Liver (tissue), 9 donors: ENCODE measurements around the gene AK3. TPM values are rescaled to one million over a fixed set of nuclear protein-coding genes. Genes with fewer than 3 reads are reported as not detected.

Source experiments
- DNase-seq: peaks from one replicate; pipeline ENCODE4 v3.0.0-alpha.2; 2017; ENCODE audit warnings: low spot score
- H3K27ac ChIP-seq, 2 donors: one replicate each; pipeline ENCODE4 v1.7.0; 2013; ENCODE audit warnings: inconsistent platforms in 2 of 2, low read length in 2 of 2, control low read depth in 1 of 2, low read depth in 1 of 2, mild to moderate bottlenecking in 1 of 2
- H3K27me3 ChIP-seq, 4 donors: one replicate each; pipeline versions ENCODE4 v1.6.1 to v1.7.0; 2013; ENCODE audit warnings: low read length in 3 of 4, inconsistent platforms in 1 of 4, mild to moderate bottlenecking in 1 of 4, moderate library complexity in 1 of 4; ENCODE audit not compliant: control insufficient read depth in 4 of 4, insufficient read depth in 4 of 4
- H3K36me3 ChIP-seq, 4 donors: one replicate each; pipeline versions ENCODE4 v1.6.1 to v1.7.0; 2013; ENCODE audit warnings: low read length in 3 of 4, mild to moderate bottlenecking in 3 of 4, low read depth in 1 of 4, moderate library complexity in 1 of 4; ENCODE audit not compliant: control insufficient read depth in 4 of 4, insufficient read depth in 3 of 4
- H3K4me1 ChIP-seq, 4 donors: one replicate each; pipeline versions ENCODE4 v1.6.1 to v1.7.0; 2013; ENCODE audit warnings: low read length in 3 of 4, mild to moderate bottlenecking in 3 of 4, moderate library complexity in 1 of 4; ENCODE audit not compliant: control insufficient read depth in 4 of 4, insufficient read depth in 4 of 4
- H3K4me3 ChIP-seq, 3 donors: one replicate each; pipeline versions ENCODE4 v1.6.1 to v1.7.0; 2013; ENCODE audit warnings: low read length in 3 of 3, control low read depth in 1 of 3, low read depth in 1 of 3, mild to moderate bottlenecking in 1 of 3
- H3K9ac ChIP-seq, 2 donors: one replicate each; pipeline ENCODE4 v1.7.0; 2013; ENCODE audit warnings: low read length in 2 of 2, mild to moderate bottlenecking in 2 of 2, moderate library complexity in 2 of 2, control low read depth in 1 of 2, low read depth in 1 of 2
- H3K9me3 ChIP-seq, 4 donors: one replicate each; pipeline versions ENCODE4 v1.6.1 to v1.7.0; 2013; ENCODE audit warnings: low read length in 3 of 4; ENCODE audit not compliant: control insufficient read depth in 4 of 4
- EGR1 ChIP-seq, 2 donors: IDR thresholded peaks; 2 replicates each; pipeline ENCODE4 v1.6.1; 2016 to 2018; ENCODE audit warnings: antibody characterized with exemption in 2 of 2, low read depth in 2 of 2
- FOXA1 ChIP-seq: IDR thresholded peaks from 2 replicates; pipeline ENCODE4 v1.6.1; 2016; ENCODE audit warnings: antibody characterized with exemption
- FOXA2 ChIP-seq: IDR thresholded peaks from 2 replicates; pipeline ENCODE4 v1.6.1; 2016; ENCODE audit warnings: antibody characterized with exemption
- GABPA ChIP-seq, 2 donors: IDR thresholded peaks in 1 of 2; conservative IDR thresholded peaks in 1 of 2; 2 replicates each; pipeline ENCODE4 v1.6.1; 2016; ENCODE audit warnings: antibody characterized with exemption in 2 of 2, mild to moderate bottlenecking in 1 of 2, moderate library complexity in 1 of 2
- HNF4A ChIP-seq, 2 donors: conservative IDR thresholded peaks; 2 replicates each; pipeline ENCODE4 v1.6.1; 2016; ENCODE audit warnings: antibody characterized with exemption in 2 of 2, mild to moderate bottlenecking in 2 of 2
- HNF4G ChIP-seq: IDR thresholded peaks from 2 replicates; pipeline ENCODE4 v1.6.1; 2016; ENCODE audit warnings: antibody characterized with exemption
- JUND ChIP-seq, 2 donors: IDR thresholded peaks; 2 replicates each; pipeline ENCODE4 v1.6.1; 2016; ENCODE audit warnings: antibody characterized with exemption in 2 of 2
- MAX ChIP-seq: IDR thresholded peaks from 2 replicates; pipeline ENCODE4 v1.6.1; 2016; ENCODE audit warnings: antibody characterized with exemption
- NR2F2 ChIP-seq: IDR thresholded peaks from 2 replicates; pipeline ENCODE4 v1.6.1; 2016; ENCODE audit warnings: antibody characterized with exemption
- RAD21 ChIP-seq, 2 donors: IDR thresholded peaks; 2 replicates each; pipeline ENCODE4 v1.6.1; 2016; ENCODE audit warnings: antibody characterized with exemption in 2 of 2, mild to moderate bottlenecking in 2 of 2
- RXRA ChIP-seq, 2 donors: IDR thresholded peaks; 2 replicates each; pipeline ENCODE4 v1.6.1; 2017 to 2018; ENCODE audit warnings: antibody characterized with exemption in 2 of 2, mild to moderate bottlenecking in 1 of 2
- SP1 ChIP-seq: IDR thresholded peaks from 2 replicates; pipeline ENCODE4 v1.6.1; 2018; ENCODE audit warnings: antibody characterized with exemption, mild to moderate bottlenecking
- TAF1 ChIP-seq: conservative IDR thresholded peaks from 2 replicates; pipeline ENCODE4 v1.6.1; 2016; ENCODE audit warnings: antibody characterized with exemption, mild to moderate bottlenecking
- YY1 ChIP-seq: IDR thresholded peaks from 2 replicates; pipeline ENCODE4 v1.6.1; 2016; ENCODE audit warnings: antibody characterized with exemption, mild to moderate bottlenecking
- ZBTB33 ChIP-seq: IDR thresholded peaks from 2 replicates; pipeline ENCODE4 v1.6.1; 2016; ENCODE audit warnings: antibody characterized with exemption
- WGBS: extraction: QIAGEN DNeasy Blood & Tissue Kit; methylation state at CpG from one replicate; pipeline ENCODE4 v1.1.7; 2013; 5-methylcytosine and 5-hydroxymethylcytosine counted together
- polyA plus RNA-seq, 2 donors: library from polyadenylated mRNA; stranded (reverse) in 1 of 2; unstranded in 1 of 2; fragments of 200-250 nt in 1 of 2; fragments of >200 nt in 1 of 2; fragmentation: Nextera tagmentation in 1 of 2; extraction: Ambion mirVana in 1 of 2; gene quantifications; one replicate each; pipeline versions ENCODE4 v1.2.1 to v1.2.3, GENCODE V29; 2013 to 2015
- total RNA-seq, 2 donors: library from RNA; depleted of rRNA; stranded (reverse); fragments of >200 nt; gene quantifications; one replicate each; pipeline ENCODE4 v1.2.3, GENCODE V29; 2014
- TF ChIP-seq, protein P1 (sequence below): IDR thresholded peaks from 2 replicates; pipeline ENCODE4 v1.6.1; 2016; ENCODE audit warnings: antibody characterized with exemption
- TF ChIP-seq, protein P2 (sequence below): IDR thresholded peaks from 2 replicates; pipeline ENCODE4 v1.6.1; 2016; ENCODE audit warnings: antibody characterized with exemption, mild to moderate bottlenecking
- TF ChIP-seq, protein P3 (sequence below): fragments of 150-350 bp; IDR thresholded peaks from 2 replicates; pipeline ENCODE4 v1.5.1; 2017; ENCODE audit warnings: improper control_type of control experiment, low read depth, low read length; ENCODE audit not compliant: missing input control
- donor health status: healthy.
- donor health status: healthy.
- donor health status: healthy.
- donor health status: healthy.
- donor health status: healthy.

AK3 gene
- total and polyA plus RNA-seq, 4 donors: 70.6 to 181 (median 101) TPM

DNA sequence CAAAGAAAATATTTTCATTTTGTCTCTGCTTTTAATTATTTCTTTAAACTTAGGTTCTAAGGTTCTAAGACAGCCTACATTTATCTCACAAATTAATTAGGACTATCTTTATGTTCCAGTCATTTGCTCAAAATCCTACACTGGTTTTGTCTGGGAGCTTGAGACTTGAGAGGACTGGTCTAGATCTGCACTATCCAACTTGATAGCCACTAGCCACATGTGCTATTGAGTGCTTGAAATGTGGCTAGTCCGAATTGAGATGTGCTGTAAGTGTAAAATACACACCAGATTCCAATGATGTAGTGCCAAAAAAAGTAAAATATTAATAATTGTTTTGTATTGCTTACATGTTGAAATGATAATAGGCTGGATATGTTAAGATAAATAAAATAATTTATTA, 54.4 kb downstream of the AK3 start:
- no peak for TF ChIP-seq FOXA1
- TF ChIP-seq HNF4G: no peak
- TF ChIP-seq YY1: no peak
- no peak for TF ChIP-seq NR2F2
- TF ChIP-seq RXRA (IDR thresholded peaks at IDR 0.05): no peak
- TF ChIP-seq, protein P1, sequence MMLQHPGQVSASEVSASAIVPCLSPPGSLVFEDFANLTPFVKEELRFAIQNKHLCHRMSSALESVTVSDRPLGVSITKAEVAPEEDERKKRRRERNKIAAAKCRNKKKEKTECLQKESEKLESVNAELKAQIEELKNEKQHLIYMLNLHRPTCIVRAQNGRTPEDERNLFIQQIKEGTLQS: no peak
- TF ChIP-seq JUND (IDR thresholded peaks at IDR 0.05): no peak
- no peak for TF ChIP-seq RAD21 (IDR thresholded peaks at IDR 0.05)
- TF ChIP-seq, protein P2, sequence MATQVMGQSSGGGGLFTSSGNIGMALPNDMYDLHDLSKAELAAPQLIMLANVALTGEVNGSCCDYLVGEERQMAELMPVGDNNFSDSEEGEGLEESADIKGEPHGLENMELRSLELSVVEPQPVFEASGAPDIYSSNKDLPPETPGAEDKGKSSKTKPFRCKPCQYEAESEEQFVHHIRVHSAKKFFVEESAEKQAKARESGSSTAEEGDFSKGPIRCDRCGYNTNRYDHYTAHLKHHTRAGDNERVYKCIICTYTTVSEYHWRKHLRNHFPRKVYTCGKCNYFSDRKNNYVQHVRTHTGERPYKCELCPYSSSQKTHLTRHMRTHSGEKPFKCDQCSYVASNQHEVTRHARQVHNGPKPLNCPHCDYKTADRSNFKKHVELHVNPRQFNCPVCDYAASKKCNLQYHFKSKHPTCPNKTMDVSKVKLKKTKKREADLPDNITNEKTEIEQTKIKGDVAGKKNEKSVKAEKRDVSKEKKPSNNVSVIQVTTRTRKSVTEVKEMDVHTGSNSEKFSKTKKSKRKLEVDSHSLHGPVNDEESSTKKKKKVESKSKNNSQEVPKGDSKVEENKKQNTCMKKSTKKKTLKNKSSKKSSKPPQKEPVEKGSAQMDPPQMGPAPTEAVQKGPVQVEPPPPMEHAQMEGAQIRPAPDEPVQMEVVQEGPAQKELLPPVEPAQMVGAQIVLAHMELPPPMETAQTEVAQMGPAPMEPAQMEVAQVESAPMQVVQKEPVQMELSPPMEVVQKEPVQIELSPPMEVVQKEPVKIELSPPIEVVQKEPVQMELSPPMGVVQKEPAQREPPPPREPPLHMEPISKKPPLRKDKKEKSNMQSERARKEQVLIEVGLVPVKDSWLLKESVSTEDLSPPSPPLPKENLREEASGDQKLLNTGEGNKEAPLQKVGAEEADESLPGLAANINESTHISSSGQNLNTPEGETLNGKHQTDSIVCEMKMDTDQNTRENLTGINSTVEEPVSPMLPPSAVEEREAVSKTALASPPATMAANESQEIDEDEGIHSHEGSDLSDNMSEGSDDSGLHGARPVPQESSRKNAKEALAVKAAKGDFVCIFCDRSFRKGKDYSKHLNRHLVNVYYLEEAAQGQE: no peak
- TF ChIP-seq FOXA2: no peak
- no peak for TF ChIP-seq TAF1
- no peak for TF ChIP-seq ZBTB33
- no peak for TF ChIP-seq MAX
- TF ChIP-seq, protein P3, sequence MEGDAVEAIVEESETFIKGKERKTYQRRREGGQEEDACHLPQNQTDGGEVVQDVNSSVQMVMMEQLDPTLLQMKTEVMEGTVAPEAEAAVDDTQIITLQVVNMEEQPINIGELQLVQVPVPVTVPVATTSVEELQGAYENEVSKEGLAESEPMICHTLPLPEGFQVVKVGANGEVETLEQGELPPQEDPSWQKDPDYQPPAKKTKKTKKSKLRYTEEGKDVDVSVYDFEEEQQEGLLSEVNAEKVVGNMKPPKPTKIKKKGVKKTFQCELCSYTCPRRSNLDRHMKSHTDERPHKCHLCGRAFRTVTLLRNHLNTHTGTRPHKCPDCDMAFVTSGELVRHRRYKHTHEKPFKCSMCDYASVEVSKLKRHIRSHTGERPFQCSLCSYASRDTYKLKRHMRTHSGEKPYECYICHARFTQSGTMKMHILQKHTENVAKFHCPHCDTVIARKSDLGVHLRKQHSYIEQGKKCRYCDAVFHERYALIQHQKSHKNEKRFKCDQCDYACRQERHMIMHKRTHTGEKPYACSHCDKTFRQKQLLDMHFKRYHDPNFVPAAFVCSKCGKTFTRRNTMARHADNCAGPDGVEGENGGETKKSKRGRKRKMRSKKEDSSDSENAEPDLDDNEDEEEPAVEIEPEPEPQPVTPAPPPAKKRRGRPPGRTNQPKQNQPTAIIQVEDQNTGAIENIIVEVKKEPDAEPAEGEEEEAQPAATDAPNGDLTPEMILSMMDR: no peak
- no peak for TF ChIP-seq EGR1 (IDR thresholded peaks at IDR 0.05; ENCODE audit: low read depth in 2 of 2)
- no peak for TF ChIP-seq GABPA (IDR thresholded peaks at IDR 0.05 in 1 of 2, conservative IDR thresholded peaks at IDR 0.05 in 1 of 2)
- no peak for TF ChIP-seq SP1
- no peak for TF ChIP-seq HNF4A (conservative IDR thresholded peaks at IDR 0.05)
- peaks cover 2 to 5% (median 4%) of the 10 kb centered on the region in 4 donors for H3K4me1 ChIP-seq
- no peak overlapping the region for H3K9ac ChIP-seq
- peaks cover 5 to 55% (median 40%) of the 10 kb centered on the region in 4 donors for H3K36me3 ChIP-seq
- H3K9me3 ChIP-seq: no peaks in the 10 kb centered on the region
- H3K27me3 ChIP-seq: no peaks in the 10 kb centered on the region
- no peak overlapping the region for H3K27ac ChIP-seq
- no peak for DNase-seq
- 69% methylated on average over 1 of the region's 1 CpG for WGBS
- H3K4me3 ChIP-seq: no peak overlapping the region
